ENCODE measurements around the gene HECA. TPM values are rescaled to one million over a fixed set of nuclear protein-coding genes. Genes with fewer than 3 reads are reported as not detected.
"Not testable (repeated sequence)": the region's sequence is repeated elsewhere in the genome, so short reads cannot be mapped to it uniquely, and the experiment has no call there.

Gene HECA
- total RNA-seq, 1 donor from 2014 or later = 10.9 TPM

DNA sequence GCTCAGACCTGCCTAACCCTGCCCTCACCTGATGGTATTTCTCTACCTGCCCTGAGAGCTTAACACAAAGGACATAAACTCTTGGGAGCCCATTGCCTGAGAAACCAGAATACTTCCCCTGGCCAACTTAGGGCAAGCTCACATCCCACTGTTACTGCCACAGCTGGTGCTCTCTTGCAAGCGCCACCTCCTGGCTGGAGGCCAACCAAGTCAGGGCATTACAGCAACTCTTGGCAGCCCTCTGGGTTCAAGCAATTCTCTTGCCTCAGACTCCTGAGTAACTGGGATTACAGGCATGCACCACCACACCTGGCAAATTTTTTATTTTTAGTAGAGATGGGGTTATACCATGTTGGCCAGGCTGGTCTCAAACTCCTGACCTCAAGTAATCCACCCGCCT lies 70.1 kb downstream of the HECA start:
- DNase-seq (ENCODE audit: low spot score, unreplicated experiment) = no peak
- TF ChIP-seq, protein P1, sequence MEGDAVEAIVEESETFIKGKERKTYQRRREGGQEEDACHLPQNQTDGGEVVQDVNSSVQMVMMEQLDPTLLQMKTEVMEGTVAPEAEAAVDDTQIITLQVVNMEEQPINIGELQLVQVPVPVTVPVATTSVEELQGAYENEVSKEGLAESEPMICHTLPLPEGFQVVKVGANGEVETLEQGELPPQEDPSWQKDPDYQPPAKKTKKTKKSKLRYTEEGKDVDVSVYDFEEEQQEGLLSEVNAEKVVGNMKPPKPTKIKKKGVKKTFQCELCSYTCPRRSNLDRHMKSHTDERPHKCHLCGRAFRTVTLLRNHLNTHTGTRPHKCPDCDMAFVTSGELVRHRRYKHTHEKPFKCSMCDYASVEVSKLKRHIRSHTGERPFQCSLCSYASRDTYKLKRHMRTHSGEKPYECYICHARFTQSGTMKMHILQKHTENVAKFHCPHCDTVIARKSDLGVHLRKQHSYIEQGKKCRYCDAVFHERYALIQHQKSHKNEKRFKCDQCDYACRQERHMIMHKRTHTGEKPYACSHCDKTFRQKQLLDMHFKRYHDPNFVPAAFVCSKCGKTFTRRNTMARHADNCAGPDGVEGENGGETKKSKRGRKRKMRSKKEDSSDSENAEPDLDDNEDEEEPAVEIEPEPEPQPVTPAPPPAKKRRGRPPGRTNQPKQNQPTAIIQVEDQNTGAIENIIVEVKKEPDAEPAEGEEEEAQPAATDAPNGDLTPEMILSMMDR (IDR thresholded peaks at IDR 0.05; ENCODE audit: unreplicated experiment) = no peak
- peaks cover 5% of the 10 kb centered on the region for H3K36me3 Mint-ChIP-seq (ENCODE audit: insufficient read depth)
- no peak overlapping the region for H3K27ac Mint-ChIP-seq
- peaks cover 46% of the 10 kb centered on the region for H3K9me3 Mint-ChIP-seq (ENCODE audit: low read depth)
- H3K4me3 Mint-ChIP-seq (ENCODE audit: low read depth) = no peak overlapping the region
- H3K4me1 Mint-ChIP-seq (ENCODE audit: low read depth) = no peaks in the 10 kb centered on the region
- no peaks in the 10 kb centered on the region for H3K27me3 Mint-ChIP-seq

- Mint-ChIP-seq H3K4me1 (ENCODE audit: low read depth) (no peaks in the 10 kb centered on the region), H3K36me3 (ENCODE audit: insufficient read depth) (peaks cover 5% of the 10 kb centered on the region), H3K4me3 (ENCODE audit: low read depth) (no peak overlapping the region), H3K27ac (no peak overlapping the region), H3K9me3 (ENCODE audit: low read depth) (peaks cover 46% of the 10 kb centered on the region), H3K27me3 (no peaks in the 10 kb centered on the region)
- TF ChIP-seq, protein P1 (IDR thresholded peaks at IDR 0.05; ENCODE audit: unreplicated experiment) = no peak
- no peak for DNase-seq (ENCODE audit: low spot score, unreplicated experiment)
These were observed 71.0 kb downstream of the HECA start for GRCh38 chr6:139205843-139206242.

DNA sequence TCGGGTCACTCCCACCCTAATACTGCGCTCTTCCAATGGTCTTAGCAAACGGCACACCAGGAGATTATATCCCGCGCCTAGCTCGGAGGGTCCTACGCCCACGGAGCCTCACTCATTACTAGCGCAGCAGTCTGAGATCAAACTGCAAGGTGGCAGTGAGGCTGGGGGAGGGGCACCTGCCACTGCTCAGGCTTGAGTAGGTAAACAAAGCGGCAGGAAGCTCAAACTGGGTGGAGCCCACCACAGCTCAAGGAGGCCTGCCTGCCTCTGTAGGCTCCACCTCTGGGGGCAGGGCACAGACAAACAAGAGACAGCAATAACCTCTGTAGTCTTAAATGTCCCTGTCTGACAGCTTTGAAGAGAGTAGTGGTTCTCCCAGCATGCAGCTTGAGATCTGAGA lies 75.9 kb downstream of the HECA start:
- not testable (repeated sequence) for H3K27me3 Mint-ChIP-seq; DNase-seq (ENCODE audit: low spot score, unreplicated experiment); H3K4me3 Mint-ChIP-seq (ENCODE audit: low read depth); H3K36me3 Mint-ChIP-seq (ENCODE audit: insufficient read depth); H3K27ac Mint-ChIP-seq; H3K4me1 Mint-ChIP-seq (ENCODE audit: low read depth)
- peaks cover 42% of the 10 kb centered on the region for H3K9me3 Mint-ChIP-seq (ENCODE audit: low read depth)

GRCh38 chr6:139212460-139212859 lies 77.6 kb downstream of the HECA start:
- H3K4me1 Mint-ChIP-seq (ENCODE audit: low read depth); H3K36me3 Mint-ChIP-seq (ENCODE audit: insufficient read depth); DNase-seq (ENCODE audit: low spot score, unreplicated experiment); H3K27me3 Mint-ChIP-seq; H3K27ac Mint-ChIP-seq; H3K4me3 Mint-ChIP-seq (ENCODE audit: low read depth): not testable (repeated sequence)
- H3K9me3 Mint-ChIP-seq (ENCODE audit: low read depth) = peaks cover 28% of the 10 kb centered on the region

GRCh38 chr6:139219271-139219729 lies 84.4 kb downstream of the HECA start:
- TF ChIP-seq, protein P1 (IDR thresholded peaks at IDR 0.05; ENCODE audit: unreplicated experiment) = peak; percentile 71
- H3K27ac Mint-ChIP-seq = peak overlapping the region; percentile 53
- peak overlapping the region; percentile 12 for H3K4me3 Mint-ChIP-seq (ENCODE audit: low read depth)

DNA sequence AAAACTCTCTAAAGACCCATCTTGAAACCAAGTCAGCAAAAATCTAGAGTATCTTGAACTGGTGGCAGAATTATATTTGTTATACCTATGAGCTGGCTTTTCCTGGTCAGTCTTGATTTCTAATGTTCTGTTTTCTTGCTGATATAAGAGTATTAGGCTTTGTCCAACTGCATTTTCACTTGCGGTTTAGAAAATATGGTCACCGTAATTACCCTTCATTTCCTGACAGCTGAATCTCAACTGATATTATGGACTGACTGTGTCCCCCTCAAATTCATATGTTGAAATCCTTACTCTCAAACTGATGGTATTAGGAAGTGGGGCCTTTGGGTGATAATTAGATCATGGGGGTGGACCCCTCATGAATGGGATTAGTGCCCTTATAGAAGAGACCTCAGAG lies 84.9 kb downstream of the HECA start:
- Mint-ChIP-seq H3K9me3 (ENCODE audit: low read depth) (peaks cover 3% of the 10 kb centered on the region), H3K27me3 (no peaks in the 10 kb centered on the region), H3K36me3 (ENCODE audit: insufficient read depth) (no peaks in the 10 kb centered on the region), H3K4me1 (ENCODE audit: low read depth) (peaks cover 4% of the 10 kb centered on the region), H3K27ac (peak overlapping the region; percentile 53), H3K4me3 (ENCODE audit: low read depth) (no peak overlapping the region)
- TF ChIP-seq, protein P1 (IDR thresholded peaks at IDR 0.05; ENCODE audit: unreplicated experiment) = no peak
- no peak for DNase-seq (ENCODE audit: low spot score, unreplicated experiment)

More at GRCh38 chr6:139219271-139219729, 84.4 kb downstream of the HECA start:
- no peaks in the 10 kb centered on the region for H3K27me3 Mint-ChIP-seq
- peaks cover 4% of the 10 kb centered on the region for H3K4me1 Mint-ChIP-seq (ENCODE audit: low read depth)
- no peaks in the 10 kb centered on the region for H3K36me3 Mint-ChIP-seq (ENCODE audit: insufficient read depth)
- DNase-seq (ENCODE audit: low spot score, unreplicated experiment) = peak; percentile 62
- H3K9me3 Mint-ChIP-seq (ENCODE audit: low read depth) = peaks cover 3% of the 10 kb centered on the region

DNA sequence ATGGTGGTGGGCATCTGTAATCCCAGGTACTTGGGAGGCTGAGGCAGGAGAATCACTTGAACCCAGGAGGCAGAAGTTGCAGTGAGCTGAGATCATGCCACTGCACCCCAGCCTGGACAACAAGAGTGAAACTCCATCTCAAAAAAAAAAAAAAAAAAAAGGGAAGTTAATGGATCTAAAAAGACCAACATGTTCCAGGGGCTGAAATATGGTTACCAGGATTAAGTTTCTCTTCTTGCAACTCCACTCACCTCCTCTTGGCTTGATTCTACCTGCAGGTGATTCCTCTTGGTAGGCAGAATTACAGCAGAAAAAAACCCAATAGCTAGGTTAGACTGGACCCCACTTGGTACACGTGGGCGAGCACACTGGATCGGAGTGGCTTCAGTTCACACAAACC lies 93.5 kb downstream of the HECA start:
- not testable (repeated sequence) for DNase-seq (ENCODE audit: low spot score, unreplicated experiment); H3K9me3 Mint-ChIP-seq (ENCODE audit: low read depth); H3K27ac Mint-ChIP-seq; H3K4me1 Mint-ChIP-seq (ENCODE audit: low read depth); H3K36me3 Mint-ChIP-seq (ENCODE audit: insufficient read depth); H3K27me3 Mint-ChIP-seq; H3K4me3 Mint-ChIP-seq (ENCODE audit: low read depth)

Data from progenitor cell of endocrine pancreas (in vitro differentiated cells).